Measurements from ENCODE around the gene ARMH2. TPM values are rescaled to one million over a fixed set of nuclear protein-coding genes. Genes with fewer than 3 reads are reported as not detected.

ARMH2 gene
- total RNA-seq, 4 donors from 2014 or later: 0.84 TPM; not detected in 3

DNA sequence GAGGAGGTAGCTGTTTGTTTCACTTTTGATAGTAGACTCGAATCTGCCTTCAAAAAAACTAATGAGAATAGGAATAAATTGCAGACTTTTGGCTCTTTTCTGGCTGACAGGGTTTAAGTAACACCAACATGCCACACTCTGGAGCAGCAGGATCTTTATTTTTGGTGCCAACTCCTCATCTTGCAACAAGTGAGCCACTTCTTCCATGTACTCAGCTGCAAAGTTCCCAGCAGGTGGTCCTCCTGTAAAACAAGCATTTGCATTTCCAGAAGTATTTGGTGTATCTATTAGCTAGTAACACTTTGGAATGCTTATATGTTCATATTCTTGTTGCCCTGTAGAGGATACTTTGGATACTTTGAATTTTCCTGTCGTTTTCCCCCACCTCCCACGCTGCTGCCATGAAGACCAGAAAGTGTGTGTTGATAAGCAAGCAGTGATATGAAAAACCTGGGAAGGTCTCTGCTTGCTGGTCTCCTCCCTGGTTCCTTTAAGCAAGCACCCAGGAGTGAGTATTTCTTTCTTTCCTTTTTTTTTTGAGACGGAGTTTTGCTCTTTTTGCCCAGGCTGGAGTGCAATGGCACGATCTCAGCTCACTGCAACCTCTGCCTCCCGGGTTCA lies 1.0 kb downstream of the ARMH2 start:
- ATAC-seq (ENCODE audit: low FRiP score) (peak; percentile 29), DNase-seq (ENCODE audit: low spot score) (no peak)
- TF ChIP-seq, protein P1, sequence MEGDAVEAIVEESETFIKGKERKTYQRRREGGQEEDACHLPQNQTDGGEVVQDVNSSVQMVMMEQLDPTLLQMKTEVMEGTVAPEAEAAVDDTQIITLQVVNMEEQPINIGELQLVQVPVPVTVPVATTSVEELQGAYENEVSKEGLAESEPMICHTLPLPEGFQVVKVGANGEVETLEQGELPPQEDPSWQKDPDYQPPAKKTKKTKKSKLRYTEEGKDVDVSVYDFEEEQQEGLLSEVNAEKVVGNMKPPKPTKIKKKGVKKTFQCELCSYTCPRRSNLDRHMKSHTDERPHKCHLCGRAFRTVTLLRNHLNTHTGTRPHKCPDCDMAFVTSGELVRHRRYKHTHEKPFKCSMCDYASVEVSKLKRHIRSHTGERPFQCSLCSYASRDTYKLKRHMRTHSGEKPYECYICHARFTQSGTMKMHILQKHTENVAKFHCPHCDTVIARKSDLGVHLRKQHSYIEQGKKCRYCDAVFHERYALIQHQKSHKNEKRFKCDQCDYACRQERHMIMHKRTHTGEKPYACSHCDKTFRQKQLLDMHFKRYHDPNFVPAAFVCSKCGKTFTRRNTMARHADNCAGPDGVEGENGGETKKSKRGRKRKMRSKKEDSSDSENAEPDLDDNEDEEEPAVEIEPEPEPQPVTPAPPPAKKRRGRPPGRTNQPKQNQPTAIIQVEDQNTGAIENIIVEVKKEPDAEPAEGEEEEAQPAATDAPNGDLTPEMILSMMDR (IDR thresholded peaks at IDR 0.05): no peak

DNA sequence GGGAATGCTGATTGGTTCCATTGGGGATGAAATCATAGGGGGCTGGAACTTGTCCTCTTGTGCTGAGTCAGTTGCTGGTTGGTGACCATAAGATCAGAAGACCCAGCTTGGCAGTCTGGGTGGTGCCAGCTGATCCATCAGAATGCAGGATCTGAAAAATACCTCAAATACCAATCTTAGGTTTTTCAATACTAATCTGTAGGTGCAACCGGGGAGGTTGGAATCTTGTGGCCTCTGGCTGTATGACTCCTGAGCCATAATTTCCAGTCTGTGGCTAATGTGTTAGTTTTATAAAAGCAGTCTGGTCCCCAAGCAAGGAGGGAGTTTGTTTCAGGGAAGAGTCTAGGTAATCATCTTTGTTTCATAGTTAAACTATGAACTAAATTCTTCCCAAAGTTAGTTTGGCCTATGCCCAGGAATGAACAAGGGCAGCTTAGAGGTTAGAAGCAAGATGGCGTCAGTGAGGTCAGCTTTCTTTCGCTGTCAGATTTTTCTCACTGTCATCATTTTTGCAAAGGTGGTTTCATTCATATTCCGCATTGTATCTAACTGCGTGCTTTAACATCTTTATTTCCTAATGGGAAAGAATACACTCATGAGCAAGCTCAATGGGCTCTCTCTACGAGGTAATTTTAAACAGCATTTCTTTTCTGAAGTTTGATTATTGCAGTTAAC lies 2.0 kb downstream of the ARMH2 start:
- TF ChIP-seq, protein P1 (IDR thresholded peaks at IDR 0.05): no peak
- no peak for ATAC-seq (ENCODE audit: low FRiP score)
- no peak for DNase-seq (ENCODE audit: low spot score)

GRCh38 chr6:24795106-24795505 lies 3.6 kb downstream of the ARMH2 start:
- ATAC-seq (ENCODE audit: low FRiP score) (no peak), DNase-seq (ENCODE audit: low spot score) (no peak)
- TF ChIP-seq, protein P1 (IDR thresholded peaks at IDR 0.05): no peak

GRCh38 chr6:24788031-24788665 lies 10.6 kb downstream of the ARMH2 start:
- TF ChIP-seq, protein P1 (IDR thresholded peaks at IDR 0.05): no peak
- DNase-seq (ENCODE audit: low spot score) (no peak), ATAC-seq (ENCODE audit: low FRiP score) (no peak)

- no peak for DNase-seq (ENCODE audit: low spot score)
- no peak for ATAC-seq (ENCODE audit: low FRiP score)
- TF ChIP-seq, protein P1 (IDR thresholded peaks at IDR 0.05): no peak
Observed at GRCh38 chr6:24780206-24780605, 18.5 kb downstream of the ARMH2 start.

DNA sequence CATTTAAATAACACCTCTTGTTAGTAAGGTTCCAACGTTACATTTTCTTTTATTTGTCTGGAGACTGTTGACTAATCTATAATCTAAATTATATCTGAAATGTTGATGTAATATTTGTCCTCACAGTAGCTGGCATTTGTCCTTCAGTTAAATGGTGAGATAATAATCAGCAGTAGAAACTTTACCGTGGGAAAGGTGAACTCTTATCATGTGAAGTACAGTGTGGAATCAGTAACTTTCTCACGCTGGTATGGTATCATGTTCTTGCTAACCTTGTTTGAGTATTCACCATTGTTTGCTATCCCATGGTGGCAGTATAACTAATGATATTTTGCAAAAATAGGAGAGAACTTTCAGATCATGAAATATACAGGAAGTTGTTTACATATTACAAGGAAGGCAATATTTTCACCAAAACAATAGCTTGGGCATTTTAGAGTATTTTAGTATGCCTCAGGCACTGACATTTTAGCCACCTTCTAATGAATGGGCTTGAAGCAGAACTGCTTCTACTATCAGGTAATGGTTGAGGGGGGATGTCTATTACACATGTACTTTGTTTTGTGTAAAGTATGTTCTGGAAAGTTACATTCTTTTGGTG lies 19.2 kb downstream of the ARMH2 start:
- TF ChIP-seq, protein P1 (IDR thresholded peaks at IDR 0.05): no peak
- no peak for DNase-seq (ENCODE audit: low spot score)
- no peak for ATAC-seq (ENCODE audit: low FRiP score)
